H1 (cell line): ENCODE results near the gene PACS1. TPM values are rescaled to one million over a fixed set of nuclear protein-coding genes. Genes with fewer than 3 reads are reported as not detected.
A peak's percentile ranks its signal among the peaks of the same experiment; 100 is the strongest.

Experiments used
- CTCF ChIA-PET: fragments of 300-600 bp; sonication (Branson Sonifier 250); formaldehyde crosslinking; loops from one replicate; lab custom pipeline; 2021; ENCODE audit not compliant: partially characterized antibody; lab: Charles Lee
- POLR2A ChIA-PET: fragments of 300-600 bp; sonication (Branson Sonifier 250); formaldehyde crosslinking; loops from one replicate; lab custom pipeline; 2021; ENCODE audit warnings: inconsistent platforms; ENCODE audit not compliant: partially characterized antibody; lab: Charles Lee
- DNase-seq, 2 experiments: peaks; one replicate each; pipeline versions ENCODE4 v3.0.0 to v3.0.0-alpha.2; 2010 to 2022; ENCODE audit warnings: low spot score in 2 of 2, low read depth in 1 of 2, mixed read lengths in 1 of 2
- FAIRE-seq: peaks from 2 replicates; lab custom pipeline; 2011; peaks lifted over from hg19 to GRCh38; lab: Jason Lieb, UNC
- H2AFZ ChIP-seq: 2 replicates; pipeline ENCODE4 v1.8.1; 2012; ENCODE audit warnings: low read length, inconsistent platforms
- H2AK5ac ChIP-seq: 2 replicates; pipeline ENCODE4 v1.6.1; 2013; ENCODE audit warnings: low read depth, low read length
- H2BK120ac ChIP-seq: replicated peaks from 2 replicates; pipeline ENCODE3; 2013; ENCODE audit warnings: low read depth, low read length, inconsistent platforms
- H2BK12ac ChIP-seq: 2 replicates; pipeline ENCODE4 v1.6.1; 2013; ENCODE audit warnings: low read depth, low read length
- H2BK15ac ChIP-seq: 2 replicates; pipeline ENCODE4 v1.6.1; 2013; ENCODE audit warnings: low read length
- H2BK20ac ChIP-seq: 2 replicates; pipeline ENCODE4 v1.6.1; 2013; ENCODE audit warnings: low read length
- H2BK5ac ChIP-seq: 2 replicates; pipeline ENCODE4 v1.6.1; 2013; ENCODE audit warnings: low read depth, low read length
- H3K14ac ChIP-seq: 2 replicates; pipeline ENCODE4 v1.6.1; 2013; ENCODE audit warnings: inconsistent platforms; ENCODE audit not compliant: insufficient read length
- H3K18ac ChIP-seq: 2 replicates; pipeline ENCODE4 v1.6.1; 2013; ENCODE audit warnings: low read length; ENCODE audit errors: extremely low read depth
- H3K23ac ChIP-seq: 2 replicates; pipeline ENCODE4 v1.6.1; 2013; ENCODE audit warnings: inconsistent platforms; ENCODE audit not compliant: insufficient read length
- H3K23me2 ChIP-seq: 2 replicates; pipeline ENCODE4 v1.6.1; 2013; ENCODE audit warnings: low read depth, low read length
- H3K27ac ChIP-seq: 2 replicates; pipeline ENCODE4 v1.6.1; 2011; ENCODE audit warnings: low read depth, low read length, inconsistent platforms
- H3K27me3 ChIP-seq, 4 experiments: replicated peaks in 1 of 4; 1 replicate in 1 of 4; 2 replicates in 3 of 4; pipeline versions ENCODE4 v1.6.1 to v1.8.1; 2011 to 2013; ENCODE audit warnings: low read length in 3 of 4, mild to moderate bottlenecking in 3 of 4, inconsistent platforms in 2 of 4, mixed read lengths in 2 of 4, moderate library complexity in 1 of 4; ENCODE audit not compliant: control insufficient read depth in 3 of 4, insufficient read depth in 3 of 4; ENCODE audit errors: extremely low read depth in 1 of 4
- H3K36me3 ChIP-seq, 4 experiments: 2 replicates each; pipeline versions ENCODE4 v1.6.1 to v1.8.1; 2011 to 2013; ENCODE audit warnings: mild to moderate bottlenecking in 4 of 4, low read length in 3 of 4, moderate library complexity in 2 of 4, control low read depth in 1 of 4, inconsistent platforms in 1 of 4; ENCODE audit not compliant: insufficient read depth in 4 of 4, control insufficient read depth in 2 of 4
- H3K4ac ChIP-seq: replicated peaks from 2 replicates; pipeline ENCODE3; 2013; ENCODE audit warnings: low read length, low read depth, mixed read lengths, inconsistent platforms; ENCODE audit not compliant: insufficient read length
- H3K4me1 ChIP-seq, 4 experiments: replicated peaks in 1 of 4; 1 replicate in 1 of 4; 2 replicates in 3 of 4; pipeline versions ENCODE4 v1.6.1 to v1.8.1; 2011 to 2013; ENCODE audit warnings: low read length in 3 of 4, inconsistent platforms in 2 of 4, mixed read lengths in 1 of 4; ENCODE audit not compliant: insufficient read depth in 4 of 4, control insufficient read depth in 3 of 4
- H3K4me2 ChIP-seq, 2 experiments: 2 replicates each; pipeline versions ENCODE4 v1.6.1 to v1.8.1; 2011 to 2013; ENCODE audit warnings: low read depth in 2 of 2, low read length in 2 of 2, control low read depth in 1 of 2, inconsistent platforms in 1 of 2, mild to moderate bottlenecking in 1 of 2; ENCODE audit not compliant: insufficient read depth in 1 of 2
- H3K4me3 ChIP-seq, 4 experiments: fragments of 200-600, 300-600 bp in 1 of 4; sonication (generic), shearing (Covaris generic), sonication (Bioruptor Twin) in 1 of 4; 2 replicates each; pipeline versions ENCODE4 v1.5.1 to v1.8.1; 2011 to 2016; ENCODE audit warnings: low read length in 4 of 4, low read depth in 3 of 4, control low read depth in 2 of 4, inconsistent platforms in 2 of 4, mild to moderate bottlenecking in 2 of 4, mixed read lengths in 1 of 4, moderate library complexity in 1 of 4; ENCODE audit not compliant: insufficient read depth in 2 of 4; ENCODE audit errors: extremely low read depth in 1 of 4
- H3K56ac ChIP-seq: replicated peaks from 2 replicates; pipeline ENCODE3; 2013; ENCODE audit warnings: low read depth, mild to moderate bottlenecking, mixed read lengths, low read length, inconsistent platforms; ENCODE audit not compliant: insufficient read length
- H3K79me1 ChIP-seq: 2 replicates; pipeline ENCODE4 v1.6.1; 2013; ENCODE audit warnings: low read depth, low read length, control low read depth
- H3K79me2 ChIP-seq, 2 experiments: 2 replicates each; pipeline versions ENCODE4 v1.6.1 to v1.8.1; 2012 to 2013; ENCODE audit warnings: low read length in 2 of 2, mild to moderate bottlenecking in 2 of 2, inconsistent platforms in 1 of 2; ENCODE audit not compliant: insufficient read depth in 2 of 2, control insufficient read depth in 1 of 2
- H3K9ac ChIP-seq, 4 experiments: replicated peaks in 1 of 4; 1 replicate in 1 of 4; 2 replicates in 3 of 4; pipeline versions ENCODE4 v1.6.1 to v1.8.1; 2011 to 2013; ENCODE audit warnings: low read depth in 3 of 4, low read length in 3 of 4, control low read depth in 2 of 4, mild to moderate bottlenecking in 2 of 4, moderate library complexity in 2 of 4, inconsistent platforms in 1 of 4; ENCODE audit errors: extremely low read depth in 1 of 4
- H3K9me3 ChIP-seq, 2 experiments: 2 replicates each; pipeline versions ENCODE4 v1.6.1 to v1.8.1; 2012 to 2013; ENCODE audit warnings: mild to moderate bottlenecking in 2 of 2, moderate library complexity in 2 of 2, control low read depth in 1 of 2, inconsistent platforms in 1 of 2, low read depth in 1 of 2, low read length in 1 of 2, mixed read lengths in 1 of 2; ENCODE audit not compliant: insufficient read depth in 2 of 2
- H4K20me1 ChIP-seq, 2 experiments: replicated peaks in 1 of 2; 2 replicates each; pipeline versions ENCODE3 to v1.8.1; 2011 to 2013; ENCODE audit warnings: inconsistent platforms in 2 of 2, low read length in 2 of 2, mild to moderate bottlenecking in 1 of 2; ENCODE audit not compliant: insufficient read depth in 2 of 2, control insufficient read depth in 1 of 2
- H4K5ac ChIP-seq: 2 replicates; pipeline ENCODE4 v1.6.1; 2013; ENCODE audit warnings: low read length, low read depth, mixed read lengths, inconsistent platforms; ENCODE audit not compliant: insufficient read length
- H4K8ac ChIP-seq: 2 replicates; pipeline ENCODE4 v1.8.0; 2013; ENCODE audit warnings: mild to moderate bottlenecking, moderate library complexity, low read length, inconsistent platforms; ENCODE audit not compliant: insufficient read depth; ENCODE audit errors: extremely low read depth
- H4K91ac ChIP-seq: replicated peaks from 2 replicates; pipeline ENCODE3; 2013; ENCODE audit warnings: low read length, mixed read lengths, inconsistent platforms; ENCODE audit not compliant: insufficient read length
- BCL11A ChIP-seq, 2 experiments: IDR thresholded peaks; one replicate each; pipeline ENCODE4 v1.6.1; 2011; ENCODE audit warnings: low read depth in 2 of 2, low read length in 2 of 2, mild to moderate bottlenecking in 2 of 2
- CTBP2 ChIP-seq: IDR thresholded peaks from 2 replicates; pipeline ENCODE4 v1.7.0; 2011; ENCODE audit warnings: borderline replicate concordance, mild to moderate bottlenecking, moderate library complexity, mixed read lengths, low read length; ENCODE audit not compliant: insufficient read depth, insufficient read length
- FOSL1 ChIP-seq: IDR thresholded peaks from 2 replicates; pipeline ENCODE4 v1.6.1; 2011; ENCODE audit warnings: mild to moderate bottlenecking, low read depth, low read length, moderate library complexity; ENCODE audit not compliant: insufficient read depth
- JUN ChIP-seq: IDR thresholded peaks from 2 replicates; pipeline ENCODE4 v1.6.1; 2011; ENCODE audit warnings: low read depth, mild to moderate bottlenecking, improper control_type of control experiment, low read length
- KDM1A ChIP-seq: fragments of 200-600, 300-600 bp; sonication (generic); IDR thresholded peaks from 2 replicates; pipeline ENCODE4 v1.7.1; 2016; ENCODE audit warnings: mild to moderate bottlenecking, low read length, borderline replicate concordance
- WGBS, 2 experiments: shearing (Covaris generic) in 1 of 2; methylation state at CpG; one replicate each; pipeline versions ENCODE4 v1.1.6 to v1.1.7; 2013 to 2015; ENCODE audit warnings: low lambda C conversion rate in 2 of 2, mixed read lengths in 2 of 2, inconsistent platforms in 1 of 2, low coverage in 1 of 2, missing lambda C conversion rate in 1 of 2; ENCODE audit not compliant: insufficient replicate concordance in 2 of 2, insufficient coverage in 1 of 2, insufficient read length in 1 of 2; ENCODE audit errors: extremely low coverage in 1 of 2, missing lambda C conversion rate in 1 of 2; 5-methylcytosine and 5-hydroxymethylcytosine counted together
- polyA plus RNA-seq, 7 experiments: library from polyadenylated mRNA; depleted of rRNA in 3 of 7; stranded (reverse) in 5 of 7; unstranded in 2 of 7; fragments of >200 nt in 5 of 7; fragments of 200-250 nt in 2 of 7; gene quantifications; 1 replicate in 5 of 7; 2 replicates in 1 of 7; 4 replicates in 1 of 7; pipeline versions ENCODE4 v1.2.1 to v1.2.3, GENCODE V29; 2011 to 2013; ENCODE audit warnings: missing spikeins in 2 of 7, mixed read lengths in 2 of 7
- total RNA-seq: library from RNA; stranded (reverse); fragmentation: NEBNext Ultra II Directional; extraction: Animal tissue kit (Norgen Biotek cat#: 25700); gene quantifications from 2 replicates; pipeline ENCODE4 v1.2.1, GENCODE V29; 2021

The PACS1 gene
- total and polyA plus RNA-seq, 2 of the 8 experiments (the other 6 are each of a cell fraction or from before 2014, with no cell fraction given), result 11.5 to 36.0 TPM

DNA sequence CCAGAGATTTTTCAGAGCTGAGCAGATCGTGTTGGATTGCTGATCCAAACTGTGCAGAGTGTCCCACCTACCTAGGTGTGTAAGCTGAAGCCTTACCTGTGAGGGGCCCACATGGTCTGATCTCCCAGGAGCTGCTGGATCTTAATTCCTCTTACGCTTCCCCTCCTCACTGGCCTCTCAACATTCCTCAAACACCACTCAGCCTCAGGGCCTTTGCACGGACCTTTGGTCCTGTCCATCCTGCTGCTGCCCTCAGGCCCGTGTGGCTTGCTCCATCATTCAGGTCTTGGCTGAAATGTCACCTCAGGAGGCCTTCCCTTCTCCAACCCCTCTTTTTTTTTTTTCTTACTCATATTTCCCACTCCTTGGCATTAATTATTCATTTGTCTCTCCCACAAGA lies 177.2 kb downstream of the PACS1 start:
- POLR2A ChIA-PET, result interaction anchor here (1.0 to 1.8 kb wide), 4 partner anchors 10 to 36 kb away, joined by 3 to 5 read pairs (median 4); no protein-coding TSS in a partner anchor
- CTCF ChIA-PET, result interaction anchor here (1.2 to 2.5 kb wide), 4 partner anchors 10 to 27 kb away, joined by 5 to 13 read pairs (median 7); no protein-coding TSS in a partner anchor
- H3K4me2 ChIP-seq, result no peak overlapping the region
- H4K5ac ChIP-seq, result no peak overlapping the region
- no peak overlapping the region for H3K27ac ChIP-seq
- WGBS, 2 experiments, result 82% methylated on average over 4 of the region's 4 CpGs; no CpG with 5 or more reads in 1 of the 2 experiments
- no peak overlapping the region for H3K4me3 ChIP-seq
- no peak overlapping the region for H3K56ac ChIP-seq
- no peak overlapping the region for H3K18ac ChIP-seq
- H2AK5ac ChIP-seq, result no peak overlapping the region
- no peaks in the 10 kb centered on the region for H3K79me1 ChIP-seq
- H2BK5ac ChIP-seq, result no peak overlapping the region
- no peak overlapping the region for H3K4ac ChIP-seq
- FAIRE-seq, result no peak
- H3K36me3 ChIP-seq, result no peaks in the 10 kb centered on the region
- no peak overlapping the region for H4K91ac ChIP-seq
- H2BK120ac ChIP-seq, result no peak overlapping the region
- TF ChIP-seq BCL11A (IDR thresholded peaks at IDR 0.05; ENCODE audit: low read depth in 2 of 2, low read length in 2 of 2) (no peak), JUN (no peak), CTBP2 (no peak), FOSL1 (no peak), KDM1A (peak; percentile 71; the same call in 1 of the 2 replicates)
- no peak overlapping the region for H2BK15ac ChIP-seq
- H3K27me3 ChIP-seq, result no peaks in the 10 kb centered on the region
- H3K14ac ChIP-seq, result no peak overlapping the region
- DNase-seq, result no peak
- H3K23ac ChIP-seq, result no peak overlapping the region
- no peak overlapping the region for H2AFZ ChIP-seq
- no peak overlapping the region for H4K8ac ChIP-seq
- H2BK20ac ChIP-seq, result no peak overlapping the region
- no peaks in the 10 kb centered on the region for H3K4me1 ChIP-seq
- no peak overlapping the region for H2BK12ac ChIP-seq
- H3K9me3 ChIP-seq, result no peaks in the 10 kb centered on the region
- H3K9ac ChIP-seq, result no peak overlapping the region
- H3K23me2 ChIP-seq, result no peaks in the 10 kb centered on the region
- peaks cover 0 to 7% of the 10 kb centered on the region in 2 experiments for H4K20me1 ChIP-seq
- no peaks in the 10 kb centered on the region for H3K79me2 ChIP-seq
